Epidermal melanocyte (primary cell): ENCODE results near the gene AKR1B15.
"Not testable (repeated sequence)": the region's sequence is repeated elsewhere in the genome, so short reads cannot be mapped to it uniquely, and the experiment has no call there.

Source experiments
- DNase-seq: peaks from one replicate; pipeline ENCODE4 v3.0.0; 2011; ENCODE audit warnings: low spot score; ENCODE audit not compliant: insufficient read length

AKR1B15 gene

DNA sequence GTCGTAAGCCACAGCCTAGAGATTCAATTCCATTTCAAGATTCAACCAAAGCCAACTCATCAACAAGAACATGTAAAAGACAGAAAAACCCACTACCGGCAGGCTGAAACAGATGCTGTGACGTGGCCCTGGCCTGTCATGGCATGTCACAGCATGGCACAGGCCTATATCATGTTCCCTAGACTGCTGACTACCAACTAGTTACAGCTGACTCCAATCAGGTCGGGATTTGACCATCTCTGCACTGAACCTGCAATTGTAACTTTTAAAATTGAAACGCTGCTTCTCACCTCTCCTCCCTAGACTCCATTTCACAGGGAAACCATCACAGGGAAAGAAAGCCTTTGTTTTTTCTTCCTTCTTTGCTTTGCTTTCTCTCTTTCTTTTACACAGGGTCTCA lies 12.7 kb downstream of the AKR1B15 start:
- DNase-seq: not testable (repeated sequence)

DNA sequence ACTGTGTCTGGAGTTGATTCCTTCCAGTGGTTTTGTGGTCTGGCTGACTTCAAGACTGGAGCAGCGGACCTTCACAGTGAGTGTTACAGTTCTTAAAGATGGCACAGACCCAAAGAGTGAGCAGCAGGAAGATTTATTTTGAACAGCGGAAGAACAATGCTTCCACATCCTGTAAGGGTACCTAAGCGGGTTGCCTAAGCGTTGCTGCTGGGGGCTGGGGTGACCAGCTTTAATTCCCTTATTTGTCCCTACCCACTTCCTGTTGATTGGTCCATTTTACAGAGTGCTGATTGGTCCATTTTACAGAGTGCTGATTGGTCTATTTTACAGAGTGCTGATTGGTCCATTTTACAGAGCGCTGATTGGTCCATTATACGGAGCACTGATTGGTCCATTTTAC lies 13.2 kb downstream of the AKR1B15 start:
- DNase-seq: no peak

DNA sequence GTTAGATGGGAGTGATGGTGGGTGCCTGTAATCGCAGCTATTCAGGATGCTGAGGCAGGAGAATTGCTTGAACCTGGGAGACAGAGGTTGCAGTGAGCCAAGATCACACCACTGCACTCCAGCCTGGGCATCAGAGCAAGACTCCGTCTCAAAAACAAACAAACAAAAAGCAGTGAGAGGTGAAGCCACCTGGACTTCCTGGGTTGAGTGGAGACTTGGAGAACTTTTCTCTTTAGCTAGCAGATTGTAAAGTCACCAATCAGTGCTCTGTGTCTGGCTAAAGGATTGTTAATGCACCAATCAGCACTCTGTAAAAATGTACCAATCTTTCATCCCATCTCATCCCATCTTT lies 14.5 kb downstream of the AKR1B15 start:
- DNase-seq: not testable (repeated sequence)

DNA sequence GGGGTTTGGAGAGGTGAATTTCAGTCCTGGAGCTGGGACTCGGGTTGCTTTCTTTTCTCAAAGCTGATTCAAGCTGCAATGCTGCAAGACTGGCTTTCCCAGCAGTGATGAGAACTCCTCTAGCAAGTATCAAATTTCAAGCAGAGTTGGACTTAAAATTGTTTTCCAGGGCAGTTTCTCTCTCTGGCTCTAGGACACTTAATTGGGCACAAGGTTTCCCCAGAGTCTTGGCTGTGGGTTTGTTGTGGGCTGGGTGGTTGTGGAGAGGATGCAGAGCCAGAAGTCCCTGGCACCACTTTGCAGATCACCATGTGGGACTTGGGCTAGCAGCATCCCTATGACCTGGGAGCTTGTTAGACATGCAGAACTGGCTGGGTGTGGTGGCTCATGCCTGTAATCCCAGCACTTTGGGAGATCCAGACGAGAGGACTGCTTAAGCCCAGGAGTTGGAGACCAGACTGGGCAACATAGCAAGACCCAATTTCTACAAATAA lies 16.8 kb downstream of the AKR1B15 start:
- DNase-seq: no peak

DNA sequence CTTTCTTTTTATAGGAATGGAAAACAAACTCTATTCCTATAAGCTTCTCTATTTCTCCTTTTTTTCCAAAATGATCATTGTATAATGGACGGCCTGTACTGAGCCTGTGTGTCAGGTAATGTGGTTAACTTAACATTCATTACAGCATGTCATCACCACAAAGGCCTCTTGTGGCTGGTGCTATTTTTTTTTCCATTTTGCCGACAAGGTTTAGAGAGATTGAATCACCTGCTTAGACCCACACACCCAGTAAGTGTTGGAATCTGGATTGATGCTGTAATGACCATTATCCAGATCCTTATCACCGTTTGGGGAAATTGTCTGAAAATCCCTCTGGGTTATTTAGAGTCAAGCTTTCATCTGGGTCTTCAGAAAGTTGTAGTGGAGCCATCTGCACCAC lies 18.5 kb downstream of the AKR1B15 start:
- DNase-seq: no peak

DNA sequence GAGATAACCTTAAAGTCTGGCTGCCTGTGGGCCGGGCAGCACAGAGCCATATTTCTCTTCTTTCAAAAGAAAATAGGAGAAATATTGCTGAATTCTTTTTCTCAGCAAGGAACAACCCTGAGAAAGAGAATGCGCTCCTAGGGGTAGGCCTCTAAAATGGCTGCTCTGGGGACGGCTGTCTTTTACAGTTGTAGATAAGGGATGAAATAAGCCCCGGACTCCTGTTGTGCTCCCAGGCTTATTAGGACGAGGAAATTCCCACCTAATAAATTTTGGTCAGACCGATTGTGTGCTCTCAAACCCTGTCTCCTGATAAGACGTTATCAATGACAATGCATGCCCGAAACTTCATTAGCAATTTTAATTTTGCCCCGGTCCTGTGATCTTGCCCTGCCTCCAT lies 21.1 kb downstream of the AKR1B15 start:
- DNase-seq: not testable (repeated sequence)

DNA sequence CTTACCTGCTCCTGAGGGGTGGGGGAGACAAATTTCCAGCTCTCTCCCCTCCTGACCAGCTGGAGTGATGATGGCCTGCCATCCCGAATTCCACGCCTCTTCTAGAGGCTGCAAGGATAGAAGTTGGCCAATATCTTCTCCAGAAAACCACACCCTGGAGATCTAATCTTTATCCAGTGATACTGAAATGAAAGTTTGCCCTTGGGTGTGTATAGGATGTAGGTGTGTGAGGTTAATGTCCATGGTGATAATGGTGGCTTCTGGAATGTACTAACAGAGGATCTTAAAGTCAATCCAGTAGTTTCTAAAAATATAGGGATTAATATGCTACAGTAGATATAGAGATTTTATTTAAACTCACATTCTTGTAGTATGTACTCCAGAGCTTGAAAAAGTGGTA lies 22.2 kb downstream of the AKR1B15 start:
- no peak for DNase-seq

DNA sequence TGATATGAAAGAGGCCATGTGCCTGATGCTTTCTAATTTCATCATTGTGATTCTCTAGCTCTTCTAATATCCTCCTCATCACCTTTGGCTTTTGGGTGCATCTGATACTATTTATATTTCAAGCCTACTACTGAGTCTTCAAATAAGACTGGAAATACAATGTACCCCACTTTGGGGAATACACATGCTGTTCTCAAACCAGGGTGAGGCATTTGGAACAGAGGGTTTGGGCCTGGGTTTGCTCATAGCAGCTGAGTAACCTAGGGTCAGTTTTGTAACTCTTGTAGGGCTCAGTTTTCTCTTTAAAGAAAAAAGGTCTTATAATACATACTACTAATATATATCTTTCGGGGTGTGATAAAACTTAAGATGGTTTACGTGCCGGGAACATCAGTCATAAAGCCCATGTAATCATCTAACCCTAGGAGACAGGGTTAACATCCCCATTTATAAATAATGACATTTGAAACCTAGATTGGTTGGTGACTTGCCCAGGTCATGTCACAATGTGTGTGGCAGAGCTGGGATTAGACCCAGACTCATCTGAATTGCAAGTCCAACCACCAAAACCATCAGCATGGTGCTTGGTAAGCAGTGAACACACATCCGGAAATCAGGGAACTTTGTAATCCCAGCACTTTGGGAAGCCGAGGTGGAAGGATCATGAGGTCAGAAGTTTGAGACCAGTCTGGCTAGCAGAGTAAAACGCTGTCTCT lies 23.0 kb downstream of the AKR1B15 start:
- DNase-seq: no peak

DNA sequence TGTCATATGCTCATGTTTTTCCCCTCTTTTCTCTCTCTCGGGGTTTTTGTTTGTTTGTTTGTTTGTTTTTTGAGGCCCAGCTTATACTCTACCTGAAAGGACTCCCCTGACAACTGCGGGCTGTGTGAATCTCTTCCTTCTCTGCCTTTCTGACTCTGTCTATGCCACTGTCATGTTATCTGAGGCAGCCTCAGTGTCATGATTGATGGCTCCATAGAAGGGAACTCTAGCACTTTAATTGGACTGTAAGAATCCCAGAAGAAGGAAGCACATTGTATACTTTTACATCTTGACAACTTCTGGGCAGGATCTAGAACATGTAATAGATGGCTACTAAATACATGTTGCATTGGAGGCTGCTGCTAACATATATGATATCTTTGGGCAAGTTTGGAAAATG lies 25.4 kb downstream of the AKR1B15 start:
- DNase-seq: no peak

DNA sequence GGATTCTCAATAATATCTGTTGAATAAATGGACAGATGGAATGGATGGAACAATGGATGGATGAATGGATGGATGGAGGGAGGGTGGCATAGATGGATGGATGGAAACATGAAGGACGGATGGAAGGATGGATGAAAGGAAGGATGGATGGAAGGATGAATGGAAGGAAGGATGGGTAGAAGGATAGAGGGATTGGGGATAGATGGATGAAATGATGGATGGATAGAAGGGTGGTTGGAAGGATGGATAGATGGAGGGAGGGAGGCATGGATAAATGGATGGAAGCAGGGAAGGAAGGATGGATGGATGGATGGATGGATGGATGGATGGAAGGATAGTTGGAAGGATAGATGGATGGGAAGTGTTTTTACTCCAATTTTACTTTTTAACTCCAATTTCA lies 35.4 kb downstream of the AKR1B15 start:
- no peak for DNase-seq

DNA sequence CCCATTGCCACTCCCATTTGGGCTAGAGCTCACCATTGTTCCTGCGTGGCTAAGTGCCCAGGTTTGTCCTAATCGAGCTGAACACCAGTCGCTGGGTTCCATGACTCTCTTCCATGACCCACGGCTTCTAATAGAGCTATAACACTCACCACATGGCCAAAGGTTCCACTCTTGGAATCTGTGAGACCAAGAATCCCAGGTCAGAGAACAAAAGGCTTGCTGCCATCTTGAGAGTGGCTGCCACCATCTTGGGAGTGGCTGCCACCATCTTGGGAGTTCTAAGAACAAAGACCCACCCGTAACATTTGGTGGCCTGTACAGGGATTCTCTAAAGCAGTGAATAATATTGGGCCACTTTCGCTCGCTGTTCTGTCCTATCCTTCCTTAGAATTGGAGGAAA lies 37.0 kb downstream of the AKR1B15 start:
- no peak for DNase-seq

DNA sequence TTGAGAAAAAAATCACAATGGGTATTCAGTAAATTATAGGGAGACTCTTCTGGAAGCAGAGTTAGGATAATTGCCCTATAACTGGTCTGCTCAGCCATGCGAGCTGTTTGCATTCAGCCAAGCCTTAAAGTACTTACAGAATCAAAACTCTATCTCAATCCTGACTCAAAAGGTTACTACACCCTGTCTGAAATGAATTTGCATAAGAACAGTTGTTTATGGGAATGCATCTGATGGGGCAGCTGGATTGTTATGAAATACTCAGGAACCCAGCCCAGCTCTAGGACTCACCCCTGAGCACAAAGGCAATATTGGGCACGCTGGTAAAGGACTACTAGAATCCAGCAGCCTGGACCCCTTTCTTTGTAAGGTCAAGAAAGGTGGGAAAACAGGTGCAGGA lies 38.8 kb downstream of the AKR1B15 start:
- no peak for DNase-seq

DNA sequence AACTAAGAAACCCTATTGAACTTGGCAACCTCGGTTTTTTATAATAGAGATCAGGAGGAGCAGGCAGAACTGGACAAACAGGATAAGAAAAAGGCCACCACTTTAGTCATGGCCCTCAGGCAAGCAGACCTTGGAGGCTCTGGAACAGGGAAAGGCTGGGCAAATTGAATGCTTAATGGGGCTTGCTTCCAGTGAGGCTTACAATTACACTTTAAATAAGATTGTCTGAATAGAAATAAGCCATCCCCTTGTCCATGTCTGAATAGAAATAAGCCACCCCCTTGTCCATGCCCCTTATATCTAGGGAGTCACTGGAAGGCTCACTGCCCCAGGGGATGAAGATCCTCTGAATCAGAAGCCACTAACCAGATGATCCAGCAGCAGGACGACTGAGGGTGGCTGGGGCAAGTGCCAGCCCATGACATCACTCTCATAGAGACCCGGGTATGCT lies 40.6 kb downstream of the AKR1B15 start:
- DNase-seq: no peak

DNA sequence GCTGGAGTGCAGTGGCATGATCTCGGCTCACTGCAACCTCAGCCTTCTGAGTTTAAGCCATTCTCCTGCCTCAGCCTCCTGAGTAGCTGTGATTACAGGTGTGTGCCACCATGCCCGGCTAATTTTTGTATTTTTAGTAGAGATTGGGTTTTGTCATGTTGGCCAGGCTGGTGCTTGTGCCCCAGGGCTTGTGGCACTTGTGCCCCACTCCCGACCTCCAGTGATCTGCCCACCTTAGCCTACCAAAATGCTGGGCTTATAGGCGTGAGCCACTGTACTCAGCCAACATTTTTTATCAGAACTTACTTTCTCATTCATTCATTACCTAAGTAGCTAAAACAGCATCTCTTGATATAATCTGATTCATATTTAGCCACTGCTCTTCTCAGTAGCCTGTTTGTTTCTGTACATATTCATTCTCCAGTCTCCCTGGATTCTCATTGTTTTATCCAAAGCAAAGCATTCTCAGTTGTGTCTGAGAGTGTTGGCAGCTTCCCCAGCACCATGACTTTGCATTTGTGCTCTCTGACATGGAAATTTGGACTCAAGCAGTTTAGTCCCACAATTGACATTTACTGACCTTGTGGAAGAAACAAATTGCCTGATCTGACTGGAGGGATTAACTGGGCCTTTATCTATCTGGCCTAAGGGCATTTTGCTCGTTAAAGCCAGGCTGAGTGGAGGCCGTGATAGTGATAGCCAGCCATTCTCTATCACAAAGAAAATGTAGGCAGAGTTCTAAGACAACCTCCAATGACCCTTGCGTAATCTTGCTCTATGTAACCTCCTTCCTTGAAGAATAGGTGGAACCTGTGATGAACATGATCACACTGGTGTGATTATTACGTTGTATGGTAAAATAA lies 44.9 kb downstream of the AKR1B15 start:
- peak; percentile 20 for DNase-seq

DNA sequence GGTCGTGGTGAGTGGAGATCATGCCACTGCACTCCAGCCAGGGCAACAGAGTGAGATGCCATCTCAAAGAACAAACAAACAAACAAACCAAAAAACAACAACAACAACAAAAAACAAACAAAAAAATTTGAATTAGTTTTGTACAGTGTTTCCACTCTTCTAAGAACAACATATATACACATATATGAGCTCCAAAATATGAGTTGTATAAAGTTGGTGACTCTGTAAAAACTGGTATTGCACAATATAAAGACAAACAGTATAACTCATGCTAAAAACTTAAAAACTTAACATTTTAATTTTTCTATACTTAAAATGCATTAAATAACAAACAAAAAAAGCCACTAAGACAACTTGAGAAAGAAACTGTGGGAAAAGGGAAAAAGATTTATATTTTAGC lies 46.0 kb downstream of the AKR1B15 start:
- no peak for DNase-seq

DNA sequence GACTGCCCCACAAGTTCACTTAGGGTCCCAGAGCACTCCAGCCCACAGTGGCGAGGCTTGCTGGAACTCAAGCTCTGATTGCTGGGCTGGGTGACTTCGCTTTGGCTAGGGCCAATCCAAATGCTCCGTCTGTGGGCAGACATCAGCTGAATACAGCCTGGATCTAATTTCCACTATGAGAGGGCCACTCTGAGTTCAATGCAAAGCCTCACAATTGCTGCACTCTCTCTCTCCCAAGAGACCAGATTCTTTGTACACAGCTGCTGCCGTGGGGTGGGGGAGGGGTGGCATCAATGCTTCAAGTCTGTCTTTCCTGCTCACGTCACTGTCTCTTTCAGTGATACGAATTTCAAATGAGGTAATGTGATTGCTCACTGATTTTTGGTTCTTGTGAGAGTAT lies 50.5 kb downstream of the AKR1B15 start:
- no peak for DNase-seq

DNA sequence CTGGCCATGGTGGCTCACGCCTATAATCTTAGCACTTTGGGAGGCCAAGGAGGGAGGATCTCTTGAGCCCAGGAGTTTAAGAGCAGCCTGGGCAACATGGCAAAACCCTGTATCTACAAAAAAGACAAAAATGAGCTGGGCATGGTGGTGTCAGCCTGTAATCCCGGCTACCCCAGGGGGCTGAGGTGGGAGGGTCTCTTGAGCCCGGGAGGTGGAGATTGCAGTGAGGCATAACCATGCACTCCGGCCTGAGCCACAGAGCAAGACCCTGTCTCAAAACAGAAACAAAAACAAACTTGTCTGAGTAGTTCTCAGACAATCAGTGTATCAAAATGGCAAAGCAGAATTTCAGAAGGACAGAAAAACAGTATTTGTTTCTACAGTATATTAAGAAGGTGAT lies 52.5 kb downstream of the AKR1B15 start:
- DNase-seq: no peak

DNA sequence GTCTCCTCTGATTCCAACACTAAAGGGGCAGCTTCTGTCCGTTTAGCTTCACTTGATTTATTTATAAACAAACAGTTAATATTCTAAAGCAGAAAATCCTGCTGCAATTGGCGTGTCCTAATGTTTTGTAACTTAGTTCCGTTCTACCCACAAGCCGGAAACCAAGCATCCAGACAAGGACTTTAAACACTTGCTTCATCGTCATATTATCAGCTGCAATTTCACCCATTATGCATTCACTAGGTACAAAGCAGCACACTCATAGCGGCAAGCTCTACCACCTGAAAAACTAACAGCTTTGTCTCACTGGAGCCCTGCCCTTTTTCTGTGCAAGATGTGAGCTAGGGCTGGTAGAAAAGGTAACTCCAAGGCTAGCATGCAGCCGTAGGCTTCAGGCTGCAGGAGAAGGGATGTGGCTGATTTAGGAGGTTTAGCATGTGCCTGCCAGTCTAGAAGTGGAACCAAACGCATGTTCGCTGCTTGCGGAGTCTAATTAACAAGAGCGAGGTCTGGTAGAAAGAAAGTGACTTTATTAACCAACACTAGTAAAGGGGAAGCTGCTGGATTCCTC lies 54.1 kb downstream of the AKR1B15 start:
- DNase-seq: no peak

DNA sequence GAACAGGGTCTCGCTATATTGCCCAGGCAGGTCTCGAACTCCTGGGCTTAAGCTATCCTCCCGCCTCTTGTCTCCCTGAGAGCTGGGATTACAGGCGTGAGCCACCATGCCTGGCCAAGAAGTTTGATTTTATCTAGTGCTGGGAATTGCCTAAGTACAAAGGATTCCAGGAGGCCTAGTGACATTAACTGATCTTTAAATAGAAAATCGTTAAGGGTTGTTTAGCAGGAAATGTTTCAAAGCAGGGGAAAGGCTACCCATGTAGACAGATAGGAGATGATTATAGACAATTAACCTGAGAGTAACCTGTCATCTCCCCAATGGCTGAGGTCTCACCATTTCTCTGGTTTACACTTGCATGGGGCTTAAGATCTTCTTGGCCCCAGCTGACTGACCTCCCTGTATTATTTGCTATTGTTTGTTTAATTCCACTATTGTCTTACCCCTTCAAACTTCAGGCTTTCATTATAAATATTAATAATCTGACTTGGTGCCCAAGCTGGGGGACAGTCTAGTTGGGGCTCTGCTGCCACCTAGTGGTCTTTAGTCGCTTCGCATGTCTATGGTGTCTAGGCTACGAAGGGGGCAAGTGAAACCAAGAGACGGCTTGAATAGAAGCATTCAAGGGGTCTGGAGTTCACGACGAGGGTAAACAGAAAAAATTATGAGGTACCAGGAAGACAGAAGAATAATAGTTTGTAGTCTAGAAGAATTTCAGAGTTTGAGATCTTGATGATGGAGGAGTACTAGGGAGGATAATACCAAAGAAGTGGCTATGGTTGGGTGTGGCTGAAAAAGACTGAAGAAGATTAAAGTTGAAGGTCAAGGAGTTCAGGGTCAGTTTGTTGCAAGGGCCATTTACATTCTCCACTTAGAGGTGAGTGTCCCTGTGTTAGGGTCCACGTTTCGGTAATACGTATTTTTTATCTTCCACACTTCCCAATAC lies 57.3 kb downstream of the AKR1B15 start:
- peak; percentile 34 for DNase-seq

DNA sequence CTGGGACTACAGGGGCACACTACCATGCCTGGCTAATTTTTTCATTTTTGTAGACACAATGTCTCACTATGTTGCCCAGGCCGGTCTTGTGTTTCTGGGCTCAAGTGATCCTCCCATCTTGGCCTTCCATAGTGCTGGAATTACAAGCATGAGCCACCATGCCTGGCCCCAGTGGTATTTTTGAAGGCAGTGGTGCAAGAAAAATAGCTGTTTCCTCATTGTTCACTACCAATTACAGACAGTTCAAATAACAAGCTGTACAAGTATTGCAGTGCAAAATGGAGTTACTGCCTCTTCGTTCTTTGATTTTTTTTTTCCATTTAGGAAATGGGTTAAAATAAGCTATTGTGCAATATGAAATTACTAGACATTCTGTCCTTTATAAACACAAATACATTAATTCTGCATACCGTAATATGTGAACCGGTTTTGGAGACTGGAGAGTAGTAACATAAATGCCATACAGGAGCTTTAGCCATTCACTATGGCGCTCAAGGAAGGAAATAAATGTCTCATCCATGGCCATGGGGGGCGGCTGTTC lies 62.8 kb downstream of the AKR1B15 start:
- DNase-seq: no peak

DNA sequence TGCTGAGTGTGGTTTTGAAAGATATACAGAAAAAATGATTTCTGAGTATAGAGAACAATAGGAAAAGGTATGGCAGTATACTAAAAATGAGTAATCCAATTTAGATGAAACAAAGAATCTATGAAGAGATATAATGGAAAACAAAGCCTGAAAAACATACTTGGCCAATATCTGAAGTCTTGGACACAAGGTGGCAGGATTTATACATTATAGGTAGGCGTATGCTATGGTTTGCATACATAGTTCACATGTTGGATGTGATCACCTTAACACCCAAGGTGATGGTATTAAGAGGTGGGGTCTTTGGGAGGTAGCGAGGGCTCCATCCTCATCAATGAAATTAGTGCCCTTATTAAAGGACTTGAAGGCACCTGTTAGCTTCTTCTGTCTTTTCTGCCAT lies 63.3 kb downstream of the AKR1B15 start:
- DNase-seq: no peak
